SK-N-SH treated with all-trans-retinoic acid at 6 μM for 48 hours (cell line): ENCODE measurements around the gene LPP.
A peak's percentile ranks its signal among the peaks of the same experiment; 100 is the strongest.

Experiments
- ATAC-seq: fragments of 200-7000 bp; cut with Tn5 transposase; 3 replicates; pipeline ENCODE4 v1.9.1; 2020; ENCODE audit warnings: mild to moderate bottlenecking, moderate library complexity
- ARNTL ChIP-seq: fragments of 450-650 bp; formaldehyde crosslinking; IDR thresholded peaks from 2 replicates; pipeline ENCODE4 v1.5.0; 2020; ENCODE audit warnings: low read depth, mild to moderate bottlenecking, moderate library complexity, borderline replicate concordance
- BACH2 ChIP-seq: fragments of 250-450 bp; sonication (Bioruptor Pico); IDR thresholded peaks from 2 replicates; pipeline ENCODE4 v1.9.0; 2021; ENCODE audit warnings: mild to moderate bottlenecking, borderline replicate concordance
- CSRNP3 ChIP-seq: fragments of 250-450 bp; sonication (Bioruptor Pico); IDR thresholded peaks from 2 replicates; pipeline ENCODE4 v1.5.1; 2021; ENCODE audit warnings: mild to moderate bottlenecking, moderate library complexity
- ESRRG ChIP-seq: fragments of 250-450 bp; sonication (Bioruptor Pico); IDR thresholded peaks from 2 replicates; pipeline ENCODE4 v1.6.1; 2021; ENCODE audit warnings: mild to moderate bottlenecking
- GLIS3 ChIP-seq: fragments of 250-450 bp; sonication (Bioruptor Pico); IDR thresholded peaks from 2 replicates; pipeline ENCODE4 v1.5.0; 2020; ENCODE audit warnings: mild to moderate bottlenecking, moderate library complexity
- ISL1 ChIP-seq: fragments of 250-450 bp; sonication (Bioruptor Pico); IDR thresholded peaks from 2 replicates; pipeline ENCODE4 v2.1.2; 2022; ENCODE audit warnings: mild to moderate bottlenecking, moderate library complexity
- OSR1 ChIP-seq: fragments of 250-450 bp; sonication (Bioruptor Pico); IDR thresholded peaks from 2 replicates; pipeline ENCODE4 v1.8.0; 2022; ENCODE audit warnings: moderate library complexity, mild to moderate bottlenecking, inconsistent platforms
- POU6F1 ChIP-seq: fragments of 250-450 bp; sonication (Bioruptor Pico); IDR thresholded peaks from 2 replicates; pipeline ENCODE4 v1.8.0; 2021; ENCODE audit warnings: low read depth, mild to moderate bottlenecking, moderate library complexity, borderline replicate concordance
- PPARA ChIP-seq: fragments of 250-450 bp; sonication (Bioruptor Pico); IDR thresholded peaks from 2 replicates; pipeline ENCODE4 v1.5.0; 2020; ENCODE audit warnings: mild to moderate bottlenecking, borderline replicate concordance
- RARB ChIP-seq: fragments of 250-450 bp; sonication (Bioruptor Pico); IDR thresholded peaks from 2 replicates; pipeline ENCODE4 v1.8.0; 2021; ENCODE audit warnings: mild to moderate bottlenecking, moderate library complexity
- SNAI2 ChIP-seq: fragments of 250-450 bp; sonication (Bioruptor Pico); IDR thresholded peaks from 2 replicates; pipeline ENCODE4 v1.5.0; 2020; ENCODE audit warnings: mild to moderate bottlenecking, moderate library complexity
- TCF4 ChIP-seq: fragments of 250-450 bp; sonication (Bioruptor Pico); IDR thresholded peaks from 2 replicates; pipeline ENCODE4 v1.8.0; 2021; ENCODE audit warnings: mild to moderate bottlenecking, moderate library complexity, borderline replicate concordance
- TOX ChIP-seq: fragments of 250-450 bp; sonication (Bioruptor Pico); IDR thresholded peaks from 2 replicates; pipeline ENCODE4 v1.8.0; 2021; ENCODE audit warnings: mild to moderate bottlenecking, moderate library complexity, borderline replicate concordance
- ZC3H10 ChIP-seq: fragments of 250-450 bp; sonication (Bioruptor Pico); IDR thresholded peaks from 2 replicates; pipeline ENCODE4 v1.5.1; 2021; ENCODE audit warnings: mild to moderate bottlenecking, moderate library complexity
- ZFP3 ChIP-seq: fragments of 250-450 bp; sonication (Bioruptor Pico); IDR thresholded peaks from 2 replicates; pipeline ENCODE4 v1.5.0; 2020; ENCODE audit warnings: mild to moderate bottlenecking, moderate library complexity
- ZFP30 ChIP-seq: fragments of 450-650 bp; formaldehyde crosslinking; IDR thresholded peaks from 2 replicates; pipeline ENCODE4 v1.5.0; 2022; ENCODE audit warnings: mild to moderate bottlenecking, moderate library complexity
- ZNF565 ChIP-seq: fragments of 450-650 bp; formaldehyde crosslinking; conservative IDR thresholded peaks from 2 replicates; pipeline ENCODE4 v1.5.0; 2020; ENCODE audit warnings: low read depth, mild to moderate bottlenecking, moderate library complexity
- ZNF70 ChIP-seq: fragments of 450-650 bp; formaldehyde crosslinking; IDR thresholded peaks from 2 replicates; pipeline ENCODE4 v1.5.0; 2020; ENCODE audit warnings: mild to moderate bottlenecking, moderate library complexity
- ZNF8 ChIP-seq: fragments of 450-650 bp; formaldehyde crosslinking; IDR thresholded peaks from 2 replicates; pipeline ENCODE4 v1.5.0; 2020; ENCODE audit warnings: mild to moderate bottlenecking, moderate library complexity
- TF ChIP-seq, protein P1 (sequence below): fragments of 250-450 bp; sonication (Bioruptor Pico); IDR thresholded peaks from 2 replicates; pipeline ENCODE4 v1.5.1; 2020; ENCODE audit warnings: low read depth, mild to moderate bottlenecking, moderate library complexity
- TF ChIP-seq, protein P2 (sequence below): fragments of 250-450 bp; sonication (Bioruptor Pico); IDR thresholded peaks from 2 replicates; pipeline ENCODE4 v1.8.0; 2020; ENCODE audit warnings: mild to moderate bottlenecking, moderate library complexity, borderline replicate concordance

Gene LPP

DNA sequence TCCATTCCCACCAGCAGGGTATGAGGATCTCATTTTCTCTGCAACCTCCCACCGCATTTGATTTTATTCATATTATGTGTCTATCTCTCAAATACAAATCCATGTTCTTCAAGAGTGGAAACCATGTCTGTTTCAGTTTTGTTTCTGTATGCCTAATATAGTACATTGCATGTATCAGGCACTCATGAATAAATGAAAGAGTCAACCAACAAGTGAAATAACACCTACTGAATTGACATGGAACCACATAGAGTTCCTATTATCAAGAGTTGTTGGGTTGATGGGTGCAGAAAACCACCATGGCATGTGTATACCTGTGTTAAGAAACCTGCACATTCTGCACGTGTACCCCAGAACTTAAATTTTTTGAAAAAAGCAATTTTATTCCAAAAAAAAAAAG is 466.8 kb downstream of the LPP start (continued):
- TF ChIP-seq, protein P1, sequence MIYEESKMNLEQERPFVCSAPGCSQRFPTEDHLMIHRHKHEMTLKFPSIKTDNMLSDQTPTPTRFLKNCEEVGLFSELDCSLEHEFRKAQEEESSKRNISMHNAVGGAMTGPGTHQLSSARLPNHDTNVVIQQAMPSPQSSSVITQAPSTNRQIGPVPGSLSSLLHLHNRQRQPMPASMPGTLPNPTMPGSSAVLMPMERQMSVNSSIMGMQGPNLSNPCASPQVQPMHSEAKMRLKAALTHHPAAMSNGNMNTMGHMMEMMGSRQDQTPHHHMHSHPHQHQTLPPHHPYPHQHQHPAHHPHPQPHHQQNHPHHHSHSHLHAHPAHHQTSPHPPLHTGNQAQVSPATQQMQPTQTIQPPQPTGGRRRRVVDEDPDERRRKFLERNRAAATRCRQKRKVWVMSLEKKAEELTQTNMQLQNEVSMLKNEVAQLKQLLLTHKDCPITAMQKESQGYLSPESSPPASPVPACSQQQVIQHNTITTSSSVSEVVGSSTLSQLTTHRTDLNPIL (CRISPR knock-in tag): no peak
- TF ChIP-seq TCF4 (CRISPR knock-in tag) (no peak), ZNF70 (no peak), POU6F1 (CRISPR knock-in tag) (no peak)

- ATAC-seq: peak; percentile 53; the same call in 2 of the 3 replicates
- TF ChIP-seq ISL1 (CRISPR knock-in tag) (no peak), GLIS3 (CRISPR knock-in tag) (no peak)
Measured at GRCh38 chr3:188624384-188624783, 470.4 kb downstream of the LPP start.

DNA sequence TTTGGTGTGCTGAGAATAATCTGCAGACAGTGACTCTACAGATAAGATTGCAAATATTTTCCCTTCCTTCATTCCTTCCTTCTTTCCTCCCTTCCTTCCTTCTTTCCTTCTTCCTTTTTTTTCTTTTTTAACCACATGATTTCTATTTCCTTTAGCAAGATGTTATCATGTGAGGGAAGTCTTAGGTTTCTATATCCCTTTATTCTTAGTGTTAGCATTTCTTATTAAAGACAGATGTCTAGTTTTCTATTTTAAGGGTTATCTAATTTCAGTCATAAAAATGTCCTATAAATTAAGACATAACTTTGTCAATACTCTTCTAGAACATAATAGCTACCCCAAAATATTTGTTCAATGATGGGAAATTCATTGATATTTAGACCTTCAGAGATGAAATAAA is 470.9 kb downstream of the LPP start:
- ATAC-seq: peak; percentile 40; the same call in 1 of the 3 replicates
- TF ChIP-seq ESRRG (CRISPR knock-in tag) (no peak), CSRNP3 (CRISPR knock-in tag) (no peak), ARNTL (CRISPR knock-in tag) (no peak), PPARA (no peak), POU6F1 (CRISPR knock-in tag) (no peak), OSR1 (CRISPR knock-in tag) (no peak), ZFP3 (no peak), BACH2 (CRISPR knock-in tag) (no peak), GLIS3 (CRISPR knock-in tag) (no peak)
- TF ChIP-seq, protein P2, sequence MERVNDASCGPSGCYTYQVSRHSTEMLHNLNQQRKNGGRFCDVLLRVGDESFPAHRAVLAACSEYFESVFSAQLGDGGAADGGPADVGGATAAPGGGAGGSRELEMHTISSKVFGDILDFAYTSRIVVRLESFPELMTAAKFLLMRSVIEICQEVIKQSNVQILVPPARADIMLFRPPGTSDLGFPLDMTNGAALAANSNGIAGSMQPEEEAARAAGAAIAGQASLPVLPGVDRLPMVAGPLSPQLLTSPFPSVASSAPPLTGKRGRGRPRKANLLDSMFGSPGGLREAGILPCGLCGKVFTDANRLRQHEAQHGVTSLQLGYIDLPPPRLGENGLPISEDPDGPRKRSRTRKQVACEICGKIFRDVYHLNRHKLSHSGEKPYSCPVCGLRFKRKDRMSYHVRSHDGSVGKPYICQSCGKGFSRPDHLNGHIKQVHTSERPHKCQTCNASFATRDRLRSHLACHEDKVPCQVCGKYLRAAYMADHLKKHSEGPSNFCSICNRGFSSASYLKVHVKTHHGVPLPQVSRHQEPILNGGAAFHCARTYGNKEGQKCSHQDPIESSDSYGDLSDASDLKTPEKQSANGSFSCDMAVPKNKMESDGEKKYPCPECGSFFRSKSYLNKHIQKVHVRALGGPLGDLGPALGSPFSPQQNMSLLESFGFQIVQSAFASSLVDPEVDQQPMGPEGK (CRISPR knock-in tag): no peak
- TF ChIP-seq, all 23 proteins: peak for 0

GRCh38 chr3:188627652-188628051 is 473.7 kb downstream of the LPP start:
- ATAC-seq: peak; percentile 51; the same call in 2 of the 3 replicates
- TF ChIP-seq TOX (CRISPR knock-in tag) (0 out of 2 replicates have a peak, but pooled peaks have one; percentile 37), CSRNP3 (CRISPR knock-in tag) (no peak), ISL1 (CRISPR knock-in tag) (peak; percentile 67)
- TF ChIP-seq, all 23 proteins: peak for 2

GRCh38 chr3:188631291-188632010 is 477.5 kb downstream of the LPP start:
- no peak for TF ChIP-seq SNAI2 (CRISPR knock-in tag)
- no peak for TF ChIP-seq ZNF8 (CRISPR knock-in tag)
- no peak for TF ChIP-seq ZFP30 (CRISPR knock-in tag)
- no peak for TF ChIP-seq TCF4 (CRISPR knock-in tag)
- TF ChIP-seq GLIS3 (CRISPR knock-in tag): no peak
- no peak for TF ChIP-seq BACH2 (CRISPR knock-in tag)
- TF ChIP-seq ZNF565 (CRISPR knock-in tag): no peak
- no peak for TF ChIP-seq ZC3H10 (CRISPR knock-in tag)
- no peak for TF ChIP-seq RARB (CRISPR knock-in tag)
- TF ChIP-seq ZFP3: no peak
- TF ChIP-seq OSR1 (CRISPR knock-in tag): no peak
- no peak for TF ChIP-seq POU6F1 (CRISPR knock-in tag)
- TF ChIP-seq TOX (CRISPR knock-in tag): no peak
- no peak for TF ChIP-seq ARNTL (CRISPR knock-in tag)
- no peak for TF ChIP-seq ISL1 (CRISPR knock-in tag)
- TF ChIP-seq PPARA: no peak
- peak; percentile 66 for ATAC-seq
